ENCODE measurements around the gene MLST8. TPM values are rescaled to one million over a fixed set of nuclear protein-coding genes. Genes with fewer than 3 reads are reported as not detected.

Gene MLST8
- total and polyA plus RNA-seq, 2 of the 8 experiments (the other 6 are each of a cell fraction or from before 2014, with no cell fraction given), result 67.6 to 321 TPM

DNA sequence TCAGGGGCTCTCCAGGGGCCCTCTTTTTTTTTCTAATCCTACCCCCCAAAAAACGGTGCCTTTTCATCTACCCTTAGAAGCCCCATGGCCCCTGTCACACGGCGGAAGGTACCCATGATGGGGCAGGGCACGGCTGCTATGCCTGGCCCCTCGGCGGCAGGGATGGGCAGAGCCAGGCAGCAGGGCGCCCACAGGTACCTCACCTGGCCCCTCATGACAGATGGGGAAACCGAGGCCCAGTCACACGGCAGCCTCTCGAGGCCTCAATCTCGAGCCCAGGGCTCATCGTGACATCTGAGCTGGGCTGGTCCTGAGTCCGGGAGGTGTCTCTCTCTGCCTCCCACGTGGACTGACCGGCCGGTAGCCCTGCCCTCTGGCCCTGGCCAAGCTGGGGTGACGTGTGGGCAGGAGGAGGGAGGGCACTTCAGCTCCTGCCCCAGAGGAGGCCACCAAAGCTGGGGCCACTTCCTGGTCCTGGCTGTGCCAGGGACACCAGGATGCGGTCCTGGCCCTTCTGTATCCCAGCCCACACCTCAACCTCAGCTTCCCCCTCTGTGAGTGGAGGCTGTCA, 38.1 kb upstream of the MLST8 start (continued):
- TF ChIP-seq CTCF (IDR thresholded peaks at IDR 0.05; ENCODE audit: control extremely low read depth in 1 of 3, insufficient read depth in 1 of 3, low read depth in 1 of 3, low read length in 3 of 3) (no peak), FOSL1 (IDR thresholded peaks at IDR 0.05; ENCODE audit: insufficient read depth, low read depth, low read length) (no peak), CBX5 (IDR thresholded peaks at IDR 0.05; ENCODE audit: low read depth, low read length) (no peak)

All from H1 (cell line).